ENCODE measurements around the gene CIDEA.

The CIDEA gene

DNA sequence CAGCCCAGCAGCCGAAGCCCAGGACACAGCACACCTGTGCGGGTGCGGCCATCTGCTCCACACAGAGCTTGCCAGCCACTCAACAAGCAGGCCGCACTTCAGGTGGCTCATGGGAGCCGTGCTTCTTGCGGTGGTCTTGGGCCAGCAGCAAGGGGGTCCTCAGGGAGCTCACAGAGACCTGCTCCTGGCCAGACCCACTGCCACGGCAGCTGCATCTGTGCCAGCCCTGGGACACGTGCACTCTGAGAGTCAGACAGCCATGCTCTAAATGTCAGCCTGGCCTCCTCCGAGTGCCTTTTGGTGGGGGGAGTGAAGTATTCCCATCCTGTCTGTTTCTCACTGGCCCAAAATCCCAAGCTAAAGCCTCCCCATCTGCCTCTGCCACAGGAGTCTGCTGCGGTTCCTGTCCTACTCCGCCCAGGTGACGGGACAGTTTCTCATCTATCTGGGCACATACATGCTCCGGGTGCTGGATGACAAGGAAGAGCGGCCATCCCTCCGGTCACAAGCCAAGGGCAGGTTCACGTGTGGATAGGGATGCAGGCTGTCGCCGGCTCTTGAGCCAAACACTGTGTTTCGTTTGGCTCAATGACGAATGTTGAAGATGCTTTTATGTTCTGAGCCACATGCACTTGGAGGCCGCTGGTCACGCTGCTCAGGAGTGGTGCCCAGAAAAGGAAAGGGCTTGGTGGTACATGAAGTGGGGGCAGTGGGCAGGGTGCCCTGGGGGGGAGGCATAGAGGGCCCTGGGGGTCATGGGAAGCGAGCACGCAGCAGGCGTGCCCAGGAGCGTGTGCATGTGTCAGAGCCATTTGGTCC lies 22.8 kb downstream of the CIDEA start:
- DNase-seq: no peak

DNA sequence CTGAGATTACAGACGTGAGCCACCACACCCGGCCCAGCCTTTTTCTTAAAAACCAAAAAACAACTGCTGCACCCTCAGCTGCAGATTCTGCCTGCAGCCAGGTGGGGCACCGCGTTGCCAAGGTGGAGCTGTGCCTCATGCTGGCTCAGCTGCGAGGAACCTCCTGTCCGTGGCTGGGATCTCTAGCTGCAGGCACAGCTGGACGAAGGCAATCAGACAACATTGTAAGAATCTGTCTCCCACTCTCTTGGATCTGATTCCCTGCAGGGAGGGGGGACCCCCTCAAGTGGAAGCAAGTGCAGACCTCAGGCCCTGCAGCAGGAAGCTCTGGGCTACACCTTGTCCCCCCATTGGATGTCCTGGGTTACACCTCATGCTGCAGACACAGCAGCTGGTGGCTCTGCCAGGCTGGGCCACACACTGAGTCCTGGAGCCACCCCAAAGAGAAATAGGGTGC lies 24.1 kb downstream of the CIDEA start:
- DNase-seq: no peak

DNA sequence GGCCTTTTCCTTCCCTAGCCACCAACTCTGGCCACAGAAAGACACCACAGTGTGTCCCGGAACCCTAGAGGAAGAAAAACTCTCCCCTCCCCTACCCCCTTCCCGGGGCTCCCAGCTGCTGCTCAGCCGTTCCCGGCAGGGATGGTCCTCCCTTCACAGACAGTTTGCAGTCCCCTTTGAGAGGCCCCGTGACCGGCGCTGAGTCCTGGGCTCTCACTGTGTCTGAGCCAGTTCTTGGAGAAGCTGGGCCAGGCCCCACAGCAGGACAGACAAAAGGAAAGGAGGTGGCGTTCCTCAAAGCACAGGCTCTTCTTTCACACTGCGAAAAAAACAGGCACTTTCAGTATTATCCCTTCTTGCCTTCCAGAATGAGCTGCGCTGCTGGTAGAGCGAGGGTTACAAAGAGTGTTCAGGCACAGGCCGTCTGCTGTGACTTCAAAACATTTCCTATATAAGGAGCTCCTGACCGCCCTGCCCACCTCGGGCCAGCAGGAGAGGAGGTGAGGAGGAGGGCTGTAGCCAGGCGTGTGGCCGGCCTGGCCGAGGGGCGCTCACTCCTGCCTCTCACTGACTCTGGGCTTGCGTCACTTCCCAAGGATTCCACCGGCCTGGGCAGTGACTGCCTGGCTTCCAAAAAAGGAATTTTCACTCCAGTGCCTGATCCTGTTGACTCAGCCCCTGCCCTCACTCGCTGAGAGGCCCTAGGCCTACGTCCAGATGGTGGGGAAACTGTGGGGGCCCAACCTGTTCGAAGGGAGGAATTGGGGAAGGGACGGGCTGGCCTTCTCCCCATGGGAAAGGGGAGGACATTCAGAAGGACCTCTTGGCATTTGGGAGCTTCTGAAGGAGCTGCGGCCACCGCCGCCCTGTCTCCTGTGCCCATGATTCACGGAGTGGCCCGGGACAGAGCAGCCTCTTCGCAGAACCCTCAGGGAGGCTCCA lies 24.9 kb downstream of the CIDEA start:
- DNase-seq: no peak

DNA sequence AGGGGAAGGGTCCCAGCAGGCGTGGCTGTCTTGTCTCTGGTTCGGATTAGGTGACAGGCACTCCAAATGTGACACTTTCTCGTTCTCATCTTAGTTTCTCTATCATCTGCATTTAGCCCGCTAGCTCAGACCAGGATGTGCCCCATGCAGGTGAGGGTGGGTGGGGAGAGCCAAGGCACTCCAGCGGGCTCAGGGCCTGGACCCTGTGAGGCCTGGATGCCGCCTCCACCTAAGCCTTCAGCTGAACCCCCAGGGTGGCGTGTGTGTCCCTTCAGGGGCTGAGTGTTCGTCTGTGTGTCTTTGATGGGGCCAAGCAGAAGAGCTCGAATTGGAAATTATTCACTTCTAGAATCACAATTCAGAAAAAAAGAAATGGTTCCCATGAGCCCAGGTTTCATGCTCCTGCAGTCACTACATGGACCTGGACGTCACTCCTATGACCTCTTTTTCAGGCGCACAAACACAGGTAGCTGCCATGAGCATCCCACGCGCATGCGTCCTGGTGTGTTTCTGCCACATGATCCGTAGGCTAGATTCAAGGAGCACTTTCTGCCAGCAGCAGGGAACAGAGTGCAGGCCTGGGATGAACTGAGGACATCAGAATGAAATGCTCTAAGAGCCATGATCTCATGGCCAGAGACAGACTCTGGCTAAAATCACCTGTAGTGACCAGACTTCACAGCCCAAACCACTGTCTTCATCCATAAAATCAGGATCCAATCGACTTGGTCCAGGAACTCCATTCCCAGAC lies 25.8 kb downstream of the CIDEA start:
- no peak for DNase-seq

DNA sequence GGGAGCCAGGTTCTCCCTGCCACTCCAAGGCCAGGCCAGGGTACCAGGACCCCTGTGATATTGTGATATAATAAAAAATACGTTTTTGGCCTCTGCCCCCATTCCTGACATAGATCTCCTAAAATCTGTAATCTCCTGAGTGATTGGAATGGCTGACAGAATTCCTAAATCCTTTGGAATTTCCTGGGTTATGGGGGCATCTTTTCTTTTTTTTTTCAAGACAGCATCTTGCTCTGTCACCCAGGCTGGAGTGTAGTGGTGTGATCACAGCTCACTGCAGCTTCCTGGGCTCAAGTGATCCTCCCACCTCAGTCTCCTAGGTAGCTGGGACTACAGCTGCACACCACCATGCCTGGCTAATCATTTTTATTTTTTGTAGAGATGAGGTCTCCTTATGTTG lies 27.7 kb downstream of the CIDEA start:
- no peak for DNase-seq

DNA sequence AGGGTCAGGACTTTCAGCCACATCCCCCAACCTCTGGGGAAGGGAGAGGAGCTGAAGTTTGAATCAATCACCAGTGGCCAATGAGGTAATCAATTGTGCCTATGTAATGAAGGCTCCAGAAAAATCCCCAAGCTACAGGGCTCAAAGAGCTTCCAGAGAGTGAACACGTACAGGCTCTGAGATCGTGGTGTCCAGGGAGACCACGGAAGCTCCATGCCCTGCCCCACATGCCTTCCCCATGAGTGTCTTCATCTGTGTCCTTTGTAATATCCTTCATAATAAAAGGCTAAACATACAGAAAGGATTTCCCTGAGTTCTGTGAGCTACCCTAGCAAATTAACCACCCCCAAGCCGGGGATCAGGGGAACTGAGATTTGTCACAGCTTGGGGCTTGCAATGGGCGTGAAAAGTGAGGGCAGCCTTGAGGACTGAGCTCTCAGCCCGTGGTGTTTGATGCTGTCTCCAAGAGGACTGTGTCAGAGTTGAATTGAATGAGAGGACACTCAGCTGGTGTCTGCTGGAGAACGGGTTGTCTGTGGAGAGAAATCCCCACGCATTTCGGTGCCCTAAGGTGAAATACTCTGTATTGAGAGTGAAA lies 28.4 kb downstream of the CIDEA start:
- DNase-seq: no peak

DNA sequence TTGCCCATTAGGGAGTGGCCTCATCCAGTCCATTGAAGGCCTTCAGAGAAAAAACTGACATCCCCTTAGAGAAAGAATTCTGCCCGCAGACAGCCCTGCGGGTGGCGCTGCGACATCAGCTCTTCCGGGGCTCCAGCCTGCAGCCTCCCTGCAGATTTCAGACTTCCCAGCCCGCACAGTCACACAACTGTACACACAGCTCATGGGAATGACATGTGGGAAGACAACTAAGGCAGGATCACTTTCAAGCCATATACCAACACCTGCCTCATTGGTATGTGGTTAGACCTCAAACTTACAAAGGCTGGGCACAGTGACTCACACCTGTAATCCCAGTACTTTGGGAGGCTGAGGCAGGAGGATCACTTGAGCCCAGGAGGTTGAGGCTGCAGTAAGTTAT lies 29.1 kb downstream of the CIDEA start:
- no peak for DNase-seq

DNA sequence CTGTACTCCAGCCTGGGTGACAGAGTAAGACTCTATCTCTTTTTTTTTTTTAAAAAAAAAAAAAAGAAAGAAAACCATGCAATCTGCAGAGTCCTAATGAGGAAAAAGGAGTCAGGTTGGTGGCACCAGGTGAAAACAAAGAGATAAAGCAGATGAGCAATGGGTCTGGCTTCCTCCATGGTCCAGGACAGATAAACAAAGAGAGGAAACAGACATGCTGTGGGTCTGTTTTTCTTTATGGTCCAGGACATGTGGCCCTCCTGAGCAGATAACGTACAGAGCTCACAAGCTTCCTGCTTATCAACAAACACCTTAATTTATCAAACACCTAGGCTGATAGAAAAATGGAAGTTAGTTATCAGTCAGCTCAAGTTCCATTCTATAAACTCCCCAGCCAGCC lies 29.5 kb downstream of the CIDEA start:
- DNase-seq: no peak

DNA sequence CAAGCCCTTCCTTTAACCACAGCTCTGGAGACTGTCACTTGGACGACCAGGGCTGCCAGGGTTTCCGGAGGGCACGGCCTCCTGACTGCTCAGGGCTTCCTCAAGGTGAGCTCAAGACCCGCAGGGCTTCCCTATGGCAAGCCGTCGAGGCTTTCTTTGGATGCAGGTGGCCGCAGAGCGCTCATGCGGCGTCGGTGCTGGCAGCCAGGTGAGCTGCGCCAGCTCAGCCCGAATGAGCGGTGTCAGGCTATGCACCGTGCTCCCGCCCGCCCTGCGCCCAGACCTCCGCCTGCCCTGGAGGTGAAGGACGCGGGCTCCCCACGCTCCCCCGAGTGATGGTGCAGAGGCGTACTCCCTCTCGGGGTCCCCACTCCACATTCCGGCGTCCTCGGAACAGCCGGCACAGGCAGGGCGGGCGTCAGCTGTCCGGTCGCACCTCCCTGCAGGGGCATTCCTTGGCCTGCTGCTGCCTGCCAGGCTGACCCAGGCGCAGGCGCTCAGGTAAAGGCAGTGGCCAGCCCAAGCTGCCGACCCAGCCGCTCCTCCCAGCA lies 33.0 kb downstream of the CIDEA start:
- no peak for DNase-seq

DNA sequence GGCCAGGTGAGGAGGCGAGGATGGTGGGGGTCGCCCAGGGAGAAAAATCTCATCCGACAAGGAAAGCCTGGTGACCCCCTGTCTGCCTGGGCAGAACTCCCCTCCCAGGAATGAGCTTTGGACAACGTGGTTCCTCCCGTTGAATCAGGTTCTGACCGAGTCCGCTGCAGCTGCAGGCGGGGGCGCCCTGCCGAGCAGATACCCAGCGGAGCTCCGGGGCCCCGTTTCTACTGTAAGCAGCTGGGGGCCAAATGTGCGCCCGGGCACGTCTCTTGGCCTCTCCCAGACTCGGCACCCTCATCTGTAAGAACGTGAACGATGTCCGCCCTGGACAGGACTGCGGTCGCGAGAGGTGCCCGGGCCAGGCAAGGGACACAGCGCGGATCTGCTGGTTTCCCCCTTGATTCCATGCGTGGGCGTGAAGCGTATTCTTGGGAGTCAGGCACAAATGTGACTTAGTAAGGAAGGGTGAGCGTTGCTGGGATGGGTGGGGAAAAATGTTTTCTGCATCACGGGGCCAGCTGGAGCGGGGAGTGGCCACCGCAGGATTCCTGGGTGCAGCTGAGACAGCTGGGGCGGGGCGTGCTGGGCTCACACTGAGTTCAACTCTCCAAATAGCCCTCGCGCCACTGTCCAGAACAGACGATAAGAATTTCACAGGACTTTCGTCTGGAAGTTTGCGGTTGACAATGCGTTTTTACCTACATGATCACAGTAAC lies 33.7 kb downstream of the CIDEA start:
- DNase-seq: no peak

DNA sequence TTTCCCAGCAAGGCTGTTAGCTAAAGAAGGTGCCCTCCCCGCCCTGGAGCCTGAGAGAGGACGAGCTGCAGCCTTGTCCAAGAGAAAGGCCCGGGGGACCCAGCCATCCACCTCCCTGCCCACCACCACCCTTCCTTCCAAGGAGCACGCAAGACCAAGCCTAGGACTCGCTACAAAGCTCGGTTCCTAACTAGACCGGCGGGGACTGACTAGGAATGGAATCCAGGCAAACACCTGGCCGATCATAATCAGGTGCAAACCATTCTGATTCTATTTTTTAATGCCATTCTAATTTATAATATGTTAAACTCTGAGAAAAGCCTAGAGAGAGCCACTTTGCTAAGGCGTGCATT lies 34.2 kb downstream of the CIDEA start:
- no peak for DNase-seq

DNA sequence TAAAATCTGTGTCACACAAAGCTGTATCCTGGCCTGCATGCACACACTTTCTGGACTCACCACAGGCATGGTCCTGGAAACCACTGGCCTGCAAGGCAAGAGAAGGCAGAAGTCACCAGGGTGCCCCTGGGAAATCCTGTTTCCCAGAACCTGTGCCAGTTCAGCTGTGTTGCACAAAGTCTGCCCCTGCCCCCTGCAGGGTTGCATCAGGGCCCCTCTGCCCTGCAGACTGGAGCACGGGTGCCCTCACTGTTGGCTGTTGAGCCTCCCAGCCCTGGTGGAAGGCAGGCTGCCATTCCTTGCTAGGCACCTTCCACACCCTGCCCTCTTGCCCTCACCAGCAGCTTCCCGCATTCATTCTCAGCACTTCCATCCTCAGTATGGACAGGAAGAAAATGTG lies 35.9 kb downstream of the CIDEA start:
- no peak for DNase-seq

DNA sequence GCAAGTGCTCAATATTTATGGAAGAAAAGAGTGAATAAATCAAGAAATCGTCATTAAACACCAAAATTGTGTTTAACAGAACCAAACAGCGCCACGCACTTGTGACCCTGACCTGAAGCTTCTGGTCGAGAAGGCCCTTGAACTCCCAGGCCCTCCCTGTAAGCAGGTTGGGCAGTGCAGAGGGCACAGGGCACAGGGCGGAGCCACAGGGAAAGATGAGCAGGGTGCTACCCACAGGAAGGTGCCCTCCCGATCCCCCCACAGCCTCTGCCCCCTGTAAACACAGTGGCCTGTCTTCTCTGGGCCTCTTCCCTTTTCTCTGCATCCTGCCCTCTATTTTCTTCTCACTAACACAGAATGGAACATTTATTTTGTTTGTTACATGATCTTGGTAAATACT lies 37.0 kb downstream of the CIDEA start:
- DNase-seq: no peak

DNA sequence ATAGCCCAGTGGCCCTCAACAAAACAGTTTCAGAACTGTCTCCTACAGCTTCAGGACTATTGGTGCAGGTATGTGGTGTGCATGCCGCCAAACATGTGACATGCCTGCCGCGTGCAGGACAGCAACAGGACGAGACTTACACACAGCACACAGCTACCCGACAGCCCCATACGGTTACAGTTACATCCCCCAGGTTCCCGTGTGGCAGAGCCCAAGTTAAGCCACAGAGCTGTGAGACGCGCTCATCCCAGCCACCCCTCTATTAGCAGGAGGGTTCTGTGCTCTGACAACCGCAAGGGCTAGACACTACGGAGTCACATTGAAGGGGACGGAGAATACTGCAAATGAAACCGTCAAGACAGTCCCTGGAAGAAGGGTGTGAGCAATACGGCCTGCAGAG lies 37.5 kb downstream of the CIDEA start:
- DNase-seq: no peak

DNA sequence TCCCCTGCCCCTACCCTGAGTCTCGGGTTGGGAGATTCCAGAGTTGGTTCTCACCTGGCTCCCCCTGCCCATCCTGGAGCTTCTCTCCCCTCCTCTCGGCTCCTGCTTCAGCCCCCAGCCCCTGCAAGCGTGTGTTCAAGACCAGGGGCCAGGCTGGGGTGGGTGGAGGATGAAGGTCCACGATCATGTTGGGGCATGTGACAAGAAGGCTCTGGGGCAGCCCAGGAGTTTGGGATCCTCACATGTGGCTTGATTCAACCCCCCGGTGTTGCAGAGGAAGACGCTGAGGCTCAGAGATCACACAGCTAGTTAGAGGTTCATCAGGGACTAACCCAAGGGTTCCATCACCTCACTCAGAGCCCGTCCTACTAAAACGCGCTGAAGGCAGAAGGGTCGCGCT lies 39.7 kb downstream of the CIDEA start:
- DNase-seq: no peak

DNA sequence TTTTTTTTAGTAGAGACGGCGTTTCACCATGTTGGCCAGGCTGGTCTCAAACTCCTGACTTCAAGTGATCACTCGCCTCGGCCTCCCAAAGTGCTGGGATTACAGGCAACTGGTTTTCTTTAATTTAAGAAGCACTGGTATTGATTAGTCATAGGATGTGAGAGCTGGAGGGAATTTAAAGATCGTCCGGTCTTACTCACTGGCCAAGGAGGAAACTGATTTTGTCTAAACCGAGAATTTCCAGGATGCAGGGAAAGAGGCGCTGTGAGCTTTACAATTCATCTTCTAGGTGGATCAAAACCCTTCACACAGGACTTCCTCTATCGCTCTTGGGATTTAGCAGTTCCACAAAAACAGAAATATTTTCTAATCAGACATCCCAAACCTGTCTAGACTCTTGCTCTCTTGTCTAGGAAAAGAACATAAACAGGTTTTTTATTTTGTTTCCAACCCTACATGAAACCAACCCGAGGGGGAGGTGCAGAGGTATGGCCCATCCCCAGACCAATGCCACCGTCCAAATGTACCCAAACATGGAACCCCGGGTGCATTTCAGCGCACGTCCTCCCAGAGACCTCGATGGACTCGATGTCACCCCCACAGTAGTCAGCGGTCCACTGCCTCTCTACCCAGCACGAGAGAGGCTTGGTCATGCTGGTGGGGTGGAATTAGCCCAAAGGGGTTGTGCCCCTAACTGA lies 41.4 kb downstream of the CIDEA start:
- DNase-seq: no peak

DNA sequence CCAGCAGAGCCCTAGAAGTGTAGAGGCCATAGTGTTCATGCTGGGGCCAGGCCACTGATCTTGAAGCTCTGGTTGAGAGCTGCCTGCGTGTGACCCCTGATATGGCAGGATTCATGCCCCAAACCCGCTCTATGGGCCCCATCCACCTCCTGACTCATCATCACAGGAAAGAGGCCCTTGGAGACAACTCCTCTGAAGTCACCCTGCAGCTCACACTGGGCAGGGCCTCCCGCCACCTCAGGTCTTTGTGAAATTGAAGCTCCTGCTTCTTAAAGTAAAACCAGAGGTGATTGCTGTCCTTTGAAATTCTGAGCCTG lies 41.9 kb downstream of the CIDEA start:
- no peak for DNase-seq

DNA sequence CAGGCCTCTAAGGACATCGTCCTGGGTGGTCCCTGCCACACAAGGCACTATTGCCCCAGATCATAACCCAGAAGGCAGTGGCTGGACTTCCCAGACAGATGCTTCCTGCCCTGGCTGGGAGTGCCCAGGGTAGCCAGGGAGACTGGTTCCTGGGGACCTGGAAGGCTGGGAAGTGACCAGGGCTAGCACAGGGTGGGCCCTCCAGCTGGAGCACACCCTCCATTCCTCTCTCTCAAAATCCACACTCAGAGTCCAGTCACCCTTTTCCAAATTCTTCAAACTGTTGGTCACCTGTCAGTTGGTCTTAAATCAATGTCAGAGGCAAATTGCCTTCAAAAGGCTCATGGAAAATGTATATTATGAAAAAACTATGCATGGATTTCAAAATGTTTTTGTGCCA lies 42.3 kb downstream of the CIDEA start:
- no peak for DNase-seq

DNA sequence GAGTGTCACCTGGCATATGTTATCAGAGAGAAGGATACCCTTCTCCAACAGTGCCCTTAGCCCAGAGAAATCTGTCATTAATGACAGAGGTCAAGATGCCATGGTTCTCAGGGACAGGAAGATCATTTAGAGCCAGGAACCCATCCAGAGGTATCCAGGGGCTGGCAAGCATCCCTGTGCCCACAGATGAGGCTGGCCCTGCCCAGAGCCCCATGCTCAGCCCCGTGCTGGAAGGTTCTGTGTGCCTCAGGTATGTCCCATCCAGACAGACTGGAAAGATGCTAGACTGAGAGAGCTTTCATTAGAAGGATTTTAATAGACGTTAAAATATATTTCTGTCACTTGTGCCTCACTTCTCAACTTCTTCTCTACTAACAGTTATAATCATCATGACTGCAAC lies 45.7 kb downstream of the CIDEA start:
- DNase-seq: no peak

DNA sequence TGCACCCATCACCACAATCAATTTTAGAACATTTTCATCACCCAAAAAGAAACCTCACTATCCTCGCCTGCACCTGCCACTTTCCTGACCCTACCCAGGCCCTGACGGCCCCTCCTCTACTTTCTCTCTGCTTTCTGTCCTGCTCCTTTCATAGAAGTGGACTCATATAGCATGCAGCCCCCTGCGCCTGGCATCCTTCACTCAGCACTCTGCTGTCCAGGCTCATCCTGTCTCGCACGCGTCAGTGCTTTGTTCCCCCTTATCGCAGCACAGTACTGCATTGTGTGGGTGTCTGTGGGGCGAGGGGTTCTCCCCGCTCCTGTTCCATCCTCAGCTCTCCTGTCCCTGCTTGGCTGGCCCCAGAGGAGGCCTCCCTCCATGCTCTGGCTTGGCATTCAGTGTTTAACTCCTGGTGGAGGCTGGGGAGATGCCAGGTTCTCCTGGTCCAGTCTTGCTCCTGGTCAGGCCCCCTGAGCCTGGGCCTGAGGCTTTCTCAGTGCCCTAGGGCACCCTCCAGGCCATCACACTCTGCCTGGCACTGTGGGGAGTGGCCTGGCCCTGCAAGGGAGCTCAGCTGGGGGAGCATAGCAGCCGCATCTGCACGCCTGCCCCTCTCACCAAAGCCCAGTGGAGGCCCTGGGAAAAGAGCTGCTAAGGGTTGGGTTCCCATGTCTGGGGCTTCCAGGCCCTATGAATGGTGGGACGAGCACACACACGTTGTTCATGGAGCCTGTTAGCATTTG lies 47.3 kb downstream of the CIDEA start:
- DNase-seq: no peak

Measured in NCI-H748 treated with DMSO at 0.1 percent for 48 hours (cell line).